ENCODE results near the gene BUD13. TPM values are rescaled to one million over a fixed set of nuclear protein-coding genes. Genes with fewer than 3 reads are reported as not detected.

Gene BUD13
- total and polyA plus RNA-seq, 2 experiments from 2014 or later, result 6.3 to 8.2 TPM

- Histone ChIP-seq H3K4me2 (ENCODE audit: unreplicated experiment) (no peak overlapping the region), H4K20me1 (ENCODE audit: insufficient read depth) (no peaks in the 10 kb centered on the region), H2AFZ (no peak overlapping the region), H3K9ac (no peak overlapping the region), H3K36me3 (ENCODE audit: low read depth) (peaks cover 70% of the 10 kb centered on the region), H3K4me1 (ENCODE audit: insufficient read depth) (peaks cover 12% of the 10 kb centered on the region; the same call in 1 of the 2 replicates), H3F3A (ENCODE audit: insufficient read depth) (no peaks in the 10 kb centered on the region), H3K79me2 (ENCODE audit: insufficient read depth) (peaks cover 33% of the 10 kb centered on the region), H3K4me3 (no peak overlapping the region), H3K27ac (peak overlapping the region; percentile 16; the same call in 1 of the 2 replicates), H3K27me3 (replicated peaks; ENCODE audit: insufficient read depth) (no peaks in the 10 kb centered on the region), H3K9me3 (ENCODE audit: low read depth) (no peaks in the 10 kb centered on the region), H3K9me2 (ENCODE audit: insufficient read depth) (no peaks in the 10 kb centered on the region)
- TF ChIP-seq EZH2 (IDR thresholded peaks at IDR 0.05; ENCODE audit: insufficient read depth, poor library complexity, severe bottlenecking), result no peak
- TF ChIP-seq EZH2phosphoT487 (IDR thresholded peaks at IDR 0.05; ENCODE audit: insufficient read depth, low read depth), result no peak
- 62 to 70% methylated on average over 4 of the region's 4 CpGs for WGBS, 2 experiments (ENCODE audit: low coverage in 1 of 2, low lambda C conversion rate in 2 of 2, missing lambda C conversion rate in 2 of 2)
- DNase-seq, result peak; percentile 62
- in situ Hi-C loops (cut with MboI), result loop anchor here (10.0 kb wide), 1 partner anchor 322 kb away; no protein-coding TSS in a partner anchor
Observed at GRCh38 chr11:116782728-116783127, 9.9 kb upstream of the BUD13 start.

- Histone ChIP-seq H3F3A (ENCODE audit: insufficient read depth) (peaks cover 21% of the 10 kb centered on the region), H3K9ac (no peak overlapping the region), H3K9me2 (ENCODE audit: insufficient read depth) (no peaks in the 10 kb centered on the region), H3K4me3 (no peak overlapping the region), H3K79me2 (ENCODE audit: insufficient read depth) (no peaks in the 10 kb centered on the region; the same call in 1 of the 2 replicates), H3K27ac (no peak overlapping the region), H3K4me2 (ENCODE audit: unreplicated experiment) (no peak overlapping the region), H2AFZ (no peak overlapping the region), H3K4me1 (ENCODE audit: insufficient read depth) (peaks cover 8% of the 10 kb centered on the region; the same call in 1 of the 2 replicates), H3K27me3 (replicated peaks; ENCODE audit: insufficient read depth) (no peaks in the 10 kb centered on the region), H4K20me1 (ENCODE audit: insufficient read depth) (no peaks in the 10 kb centered on the region), H3K36me3 (ENCODE audit: low read depth) (peaks cover 44% of the 10 kb centered on the region), H3K9me3 (ENCODE audit: low read depth) (no peaks in the 10 kb centered on the region)
- no peak for DNase-seq
- WGBS, 2 experiments (ENCODE audit: low coverage in 1 of 2, low lambda C conversion rate in 2 of 2, missing lambda C conversion rate in 2 of 2), result 88% methylated on average over 4 of the region's 4 CpGs
- no peak for TF ChIP-seq EZH2 (IDR thresholded peaks at IDR 0.05; ENCODE audit: insufficient read depth, poor library complexity, severe bottlenecking)
- no peak for TF ChIP-seq EZH2phosphoT487 (IDR thresholded peaks at IDR 0.05; ENCODE audit: insufficient read depth, low read depth)
- in situ Hi-C loops (cut with MboI), result no loop called here
Observed at GRCh38 chr11:116778556-116778955, 5.8 kb upstream of the BUD13 start.

- no peak overlapping the region for H2AFZ ChIP-seq
- DNase-seq, result no peak
- TF ChIP-seq EZH2phosphoT487 (IDR thresholded peaks at IDR 0.05; ENCODE audit: insufficient read depth, low read depth) (no peak), EZH2 (IDR thresholded peaks at IDR 0.05; ENCODE audit: insufficient read depth, poor library complexity, severe bottlenecking) (no peak)
- H3K9me3 ChIP-seq (ENCODE audit: low read depth), result no peaks in the 10 kb centered on the region
- peaks cover 5% of the 10 kb centered on the region for H3K79me2 ChIP-seq (ENCODE audit: insufficient read depth)
- peaks cover 23% of the 10 kb centered on the region for H3F3A ChIP-seq (ENCODE audit: insufficient read depth)
- H3K9me2 ChIP-seq (ENCODE audit: insufficient read depth), result no peaks in the 10 kb centered on the region
- H3K4me3 ChIP-seq, result no peak overlapping the region
- H3K4me1 ChIP-seq (ENCODE audit: insufficient read depth), result peaks cover 6% of the 10 kb centered on the region
- peaks cover 30% of the 10 kb centered on the region for H3K36me3 ChIP-seq (ENCODE audit: low read depth)
- in situ Hi-C loops (cut with MboI), result no loop called here
- no peaks in the 10 kb centered on the region for H3K27me3 ChIP-seq (replicated peaks; ENCODE audit: insufficient read depth)
- 84 to 86% methylated on average over 7 of the region's 7 CpGs for WGBS, 2 experiments (ENCODE audit: low coverage in 1 of 2, low lambda C conversion rate in 2 of 2, missing lambda C conversion rate in 2 of 2)
- no peak overlapping the region for H3K4me2 ChIP-seq (ENCODE audit: unreplicated experiment)
- H3K9ac ChIP-seq, result no peak overlapping the region
- no peak overlapping the region for H3K27ac ChIP-seq
- no peaks in the 10 kb centered on the region for H4K20me1 ChIP-seq (ENCODE audit: insufficient read depth)
Observed at GRCh38 chr11:116777056-116777455, 4.3 kb upstream of the BUD13 start.

GRCh38 chr11:116776522-116776984, 3.8 kb upstream of the BUD13 start:
- Histone ChIP-seq H3K79me2 (ENCODE audit: insufficient read depth) (peaks cover 10% of the 10 kb centered on the region), H3K4me2 (ENCODE audit: unreplicated experiment) (no peak overlapping the region), H3K9me3 (ENCODE audit: low read depth) (no peaks in the 10 kb centered on the region), H2AFZ (no peak overlapping the region), H3F3A (ENCODE audit: insufficient read depth) (peaks cover 23% of the 10 kb centered on the region), H3K4me1 (ENCODE audit: insufficient read depth) (peaks cover 11% of the 10 kb centered on the region), H3K9ac (no peak overlapping the region), H3K9me2 (ENCODE audit: insufficient read depth) (no peaks in the 10 kb centered on the region), H3K4me3 (no peak overlapping the region), H3K27me3 (replicated peaks; ENCODE audit: insufficient read depth) (no peaks in the 10 kb centered on the region), H3K27ac (no peak overlapping the region), H3K36me3 (ENCODE audit: low read depth) (peaks cover 29% of the 10 kb centered on the region), H4K20me1 (ENCODE audit: insufficient read depth) (no peaks in the 10 kb centered on the region)
- in situ Hi-C loops (cut with MboI), result no loop called here
- no peak for DNase-seq
- TF ChIP-seq EZH2phosphoT487 (IDR thresholded peaks at IDR 0.05; ENCODE audit: insufficient read depth, low read depth), result no peak
- TF ChIP-seq EZH2 (IDR thresholded peaks at IDR 0.05; ENCODE audit: insufficient read depth, poor library complexity, severe bottlenecking), result no peak

- no peak overlapping the region for H2AFZ ChIP-seq
- peaks cover 23% of the 10 kb centered on the region for H3F3A ChIP-seq (ENCODE audit: insufficient read depth)
- H3K9me3 ChIP-seq (ENCODE audit: low read depth), result no peaks in the 10 kb centered on the region
- H3K4me3 ChIP-seq, result no peak overlapping the region
- in situ Hi-C loops (cut with MboI), result no loop called here
- H3K9me2 ChIP-seq (ENCODE audit: insufficient read depth), result no peaks in the 10 kb centered on the region
- 98 to 100% methylated on average over 5 of the region's 5 CpGs for WGBS, 2 experiments (ENCODE audit: low coverage in 1 of 2, low lambda C conversion rate in 2 of 2, missing lambda C conversion rate in 2 of 2)
- TF ChIP-seq EZH2phosphoT487 (IDR thresholded peaks at IDR 0.05; ENCODE audit: insufficient read depth, low read depth), result no peak
- TF ChIP-seq EZH2 (IDR thresholded peaks at IDR 0.05; ENCODE audit: insufficient read depth, poor library complexity, severe bottlenecking), result no peak
- H3K27me3 ChIP-seq (replicated peaks; ENCODE audit: insufficient read depth), result no peaks in the 10 kb centered on the region
- no peak overlapping the region for H3K9ac ChIP-seq
- H3K79me2 ChIP-seq (ENCODE audit: insufficient read depth), result peaks cover 16% of the 10 kb centered on the region
- H4K20me1 ChIP-seq (ENCODE audit: insufficient read depth), result no peaks in the 10 kb centered on the region
- peaks cover 17% of the 10 kb centered on the region for H3K4me1 ChIP-seq (ENCODE audit: insufficient read depth)
- no peak overlapping the region for H3K4me2 ChIP-seq (ENCODE audit: unreplicated experiment)
- H3K36me3 ChIP-seq (ENCODE audit: low read depth), result peaks cover 23% of the 10 kb centered on the region
- H3K27ac ChIP-seq, result no peak overlapping the region
- DNase-seq, result no peak
Observed at GRCh38 chr11:116775975-116776374, 3.2 kb upstream of the BUD13 start.
